ENCODE data around the gene KRT33A.
"Not testable (repeated sequence)": the region's sequence is repeated elsewhere in the genome, so short reads cannot be mapped to it uniquely, and the experiment has no call there.

KRT33A gene

DNA sequence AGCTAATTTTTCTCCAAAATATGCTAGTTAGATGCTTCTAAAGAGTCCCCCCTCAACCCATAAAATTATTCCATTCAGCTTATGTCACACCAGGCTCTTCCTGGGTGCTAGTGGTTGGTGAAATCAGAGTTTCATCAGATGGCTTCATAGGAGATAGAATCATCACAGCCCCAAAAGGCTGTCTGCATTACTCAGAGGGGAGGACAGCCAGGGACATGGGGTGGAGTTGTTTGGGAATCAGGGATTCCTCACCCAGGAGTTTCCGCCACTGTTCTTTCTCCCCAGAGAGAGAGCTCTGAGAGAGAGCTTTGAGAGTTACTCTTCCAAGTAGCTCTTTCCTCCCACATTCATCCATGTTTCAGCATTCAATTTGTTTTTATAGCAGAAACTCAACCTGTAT is 31.8 kb upstream of the KRT33A start:
- H3K4me1 Mint-ChIP-seq (ENCODE audit: low read depth) = no peaks in the 10 kb centered on the region
- DNase-seq (ENCODE audit: low spot score) = no peak
- no peak overlapping the region for H3K4me3 Mint-ChIP-seq
- no peaks in the 10 kb centered on the region for H3K27me3 Mint-ChIP-seq (ENCODE audit: low read depth)
- H3K36me3 Mint-ChIP-seq (ENCODE audit: low read depth) = no peaks in the 10 kb centered on the region
- peaks cover 9% of the 10 kb centered on the region for H3K9me3 Mint-ChIP-seq
- H3K27ac Mint-ChIP-seq = no peak overlapping the region

DNA sequence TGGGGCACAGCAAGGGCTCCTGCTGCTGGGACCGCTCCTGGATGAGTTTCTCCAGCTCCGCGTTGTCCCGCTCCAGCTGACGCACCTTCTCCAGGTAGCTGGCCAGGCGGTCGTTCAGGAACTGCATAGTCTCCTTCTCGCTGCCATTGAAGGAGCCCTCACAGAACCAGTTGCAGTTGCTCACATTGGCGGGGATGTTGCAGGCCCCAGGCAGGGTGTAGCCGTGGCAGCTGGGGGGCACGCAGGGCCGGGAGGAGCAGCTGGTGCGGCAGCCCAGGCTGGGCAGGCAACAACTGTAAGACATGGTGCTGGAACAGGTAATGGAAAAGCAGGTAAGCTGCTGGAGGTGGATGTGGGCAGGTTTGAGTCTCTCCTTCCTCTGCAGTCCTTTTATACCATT is 31.3 kb upstream of the KRT33A start, which contains the start of gene KRT34:
TSS of gene KRT34 (minus strand) at position 364 of the 400 bp plus-strand sequence. CDS start at position 304, 60 bp downstream.
- H3K36me3 Mint-ChIP-seq (ENCODE audit: low read depth); H3K27ac Mint-ChIP-seq; H3K4me1 Mint-ChIP-seq (ENCODE audit: low read depth); H3K4me3 Mint-ChIP-seq; H3K27me3 Mint-ChIP-seq (ENCODE audit: low read depth); H3K9me3 Mint-ChIP-seq; DNase-seq (ENCODE audit: low spot score): not testable (repeated sequence)

DNA sequence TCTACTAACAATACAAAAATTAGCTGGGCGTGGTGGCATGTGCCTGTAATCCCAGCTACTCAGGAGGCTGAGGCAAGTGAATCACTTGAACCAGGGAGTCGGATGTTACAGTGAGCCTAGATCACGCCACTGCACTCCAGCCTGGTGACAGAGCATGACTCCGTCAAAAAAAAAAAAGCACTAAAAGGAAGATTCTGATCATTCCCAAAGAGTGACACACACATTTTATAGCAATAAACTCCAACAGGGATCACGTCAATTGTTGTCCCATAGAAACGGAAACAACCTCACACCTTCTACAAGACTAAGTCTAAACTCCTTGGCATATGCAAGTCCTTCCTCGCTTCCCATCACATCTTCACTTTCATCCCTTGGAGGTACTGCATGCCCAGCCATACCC is 29.5 kb upstream of the KRT33A start:
- not testable (repeated sequence) for H3K36me3 Mint-ChIP-seq (ENCODE audit: low read depth); H3K9me3 Mint-ChIP-seq; H3K27ac Mint-ChIP-seq; H3K27me3 Mint-ChIP-seq (ENCODE audit: low read depth); H3K4me1 Mint-ChIP-seq (ENCODE audit: low read depth); DNase-seq (ENCODE audit: low spot score); H3K4me3 Mint-ChIP-seq

DNA sequence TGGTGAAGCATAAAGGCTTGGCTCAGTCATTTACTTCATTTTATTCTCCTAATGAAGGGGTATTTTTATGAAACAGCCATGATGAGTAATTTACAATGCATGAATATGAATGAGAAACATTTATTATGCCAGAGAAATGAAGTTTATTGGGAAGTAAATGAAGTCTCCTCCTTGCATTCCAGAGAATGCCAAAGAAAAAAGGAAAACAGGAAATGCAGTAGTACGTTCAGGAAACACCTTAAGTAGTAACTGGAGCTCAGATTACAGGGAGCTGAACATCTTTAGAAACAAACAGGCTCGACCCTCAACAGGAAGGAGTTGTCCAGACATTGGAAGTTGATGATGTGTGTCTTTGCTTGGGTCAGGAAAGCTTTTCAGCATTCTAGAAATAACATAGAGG is 26.9 kb upstream of the KRT33A start:
- H3K27ac Mint-ChIP-seq = no peak overlapping the region
- no peaks in the 10 kb centered on the region for H3K36me3 Mint-ChIP-seq (ENCODE audit: low read depth)
- H3K27me3 Mint-ChIP-seq (ENCODE audit: low read depth) = no peaks in the 10 kb centered on the region
- H3K4me1 Mint-ChIP-seq (ENCODE audit: low read depth) = no peaks in the 10 kb centered on the region
- H3K9me3 Mint-ChIP-seq = no peaks in the 10 kb centered on the region
- DNase-seq (ENCODE audit: low spot score) = no peak
- no peak overlapping the region for H3K4me3 Mint-ChIP-seq

DNA sequence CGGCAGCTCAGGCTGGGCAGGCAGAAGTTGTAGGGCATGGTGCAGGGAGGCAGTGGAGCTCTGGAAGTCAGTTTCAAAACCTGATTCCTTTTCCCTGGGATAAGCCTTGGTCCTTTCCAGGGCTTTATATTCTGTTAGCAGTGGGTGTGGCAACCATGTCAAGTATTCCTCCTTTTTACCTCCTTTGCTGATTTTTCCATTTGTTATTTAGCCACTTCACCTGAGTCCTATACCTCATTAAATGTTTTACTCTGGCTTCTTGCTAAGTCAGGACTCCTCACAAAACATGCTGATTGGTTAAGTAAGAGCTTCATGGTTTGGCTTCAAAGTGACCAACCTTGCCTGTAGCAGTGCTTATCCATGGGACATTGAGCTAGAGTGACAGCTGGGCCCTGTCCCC is 19.1 kb upstream of the KRT33A start, which contains the start of gene KRT33B:
TSS of gene KRT33B (minus strand) at position 101 of the 400 bp plus-strand sequence. CDS start at position 38, 63 bp downstream.
- no peaks in the 10 kb centered on the region for H3K36me3 Mint-ChIP-seq (ENCODE audit: low read depth)
- H3K4me3 Mint-ChIP-seq = no peak within 1 kb of the TSS
- no peaks in the 10 kb centered on the region for H3K27me3 Mint-ChIP-seq (ENCODE audit: low read depth)
- no peak for DNase-seq (ENCODE audit: low spot score)
- no peaks in the 10 kb centered on the region for H3K4me1 Mint-ChIP-seq (ENCODE audit: low read depth)
- H3K27ac Mint-ChIP-seq = no peak within 1 kb of the TSS
- H3K9me3 Mint-ChIP-seq = no peaks in the 10 kb centered on the region

DNA sequence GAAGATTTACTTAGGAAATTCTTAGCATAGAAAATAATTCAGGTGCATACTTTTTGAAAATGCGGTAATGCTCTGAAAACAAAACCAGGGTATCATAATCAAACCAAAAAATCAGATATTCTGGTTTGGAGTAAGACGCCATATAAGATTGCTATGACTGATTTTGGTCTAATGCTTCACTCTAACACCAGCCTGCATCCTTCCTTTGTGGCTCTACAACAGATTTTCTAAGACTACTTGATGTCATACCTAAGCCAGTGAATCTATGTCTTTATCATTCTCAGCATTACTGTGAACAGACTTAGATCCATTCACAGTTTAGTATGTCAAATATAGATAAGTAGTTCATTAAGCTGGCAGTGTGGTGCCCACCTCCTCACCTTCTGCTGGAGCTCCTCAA is 18.4 kb upstream of the KRT33A start:
- DNase-seq (ENCODE audit: low spot score) = no peak
- H3K36me3 Mint-ChIP-seq (ENCODE audit: low read depth) = no peaks in the 10 kb centered on the region
- H3K4me1 Mint-ChIP-seq (ENCODE audit: low read depth) = no peaks in the 10 kb centered on the region
- no peak overlapping the region for H3K4me3 Mint-ChIP-seq
- H3K27ac Mint-ChIP-seq = no peak overlapping the region
- no peaks in the 10 kb centered on the region for H3K27me3 Mint-ChIP-seq (ENCODE audit: low read depth)
- H3K9me3 Mint-ChIP-seq = no peaks in the 10 kb centered on the region

DNA sequence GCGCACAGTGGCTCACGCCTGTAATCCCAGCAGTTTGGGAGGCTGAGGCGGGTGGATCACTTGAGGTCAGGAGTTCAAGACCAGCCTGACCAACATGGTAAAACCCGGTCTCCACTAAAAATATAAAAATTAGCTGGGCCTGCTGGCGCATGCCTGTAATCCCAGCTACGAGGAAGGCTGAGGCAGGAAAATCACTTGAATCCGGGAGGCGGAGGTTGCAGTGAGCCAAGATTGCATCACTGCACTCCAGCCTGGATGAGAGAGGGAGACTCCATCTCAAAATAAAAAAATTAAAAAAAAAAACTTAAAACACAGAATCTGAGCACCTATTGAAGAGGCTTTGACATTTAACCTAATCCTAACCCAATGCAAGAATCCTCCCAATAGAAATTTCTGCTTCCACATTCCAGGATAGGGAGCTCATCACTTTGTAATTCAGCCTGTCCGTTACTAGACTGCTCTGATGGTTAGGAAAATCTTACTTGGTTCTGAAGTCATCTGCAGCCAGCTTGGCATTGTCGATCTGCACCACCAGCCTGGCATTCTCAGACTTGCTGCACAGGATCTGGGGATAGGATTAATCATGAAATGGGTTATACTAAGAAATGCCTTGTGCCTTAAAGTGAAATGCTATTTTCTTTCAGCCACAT is 16.9 kb upstream of the KRT33A start:
- Mint-ChIP-seq H3K27ac (no peak overlapping the region), H3K4me1 (ENCODE audit: low read depth) (no peaks in the 10 kb centered on the region), H3K27me3 (ENCODE audit: low read depth) (no peaks in the 10 kb centered on the region), H3K9me3 (no peaks in the 10 kb centered on the region), H3K36me3 (ENCODE audit: low read depth) (no peaks in the 10 kb centered on the region), H3K4me3 (no peak overlapping the region)
- DNase-seq (ENCODE audit: low spot score) = no peak

DNA sequence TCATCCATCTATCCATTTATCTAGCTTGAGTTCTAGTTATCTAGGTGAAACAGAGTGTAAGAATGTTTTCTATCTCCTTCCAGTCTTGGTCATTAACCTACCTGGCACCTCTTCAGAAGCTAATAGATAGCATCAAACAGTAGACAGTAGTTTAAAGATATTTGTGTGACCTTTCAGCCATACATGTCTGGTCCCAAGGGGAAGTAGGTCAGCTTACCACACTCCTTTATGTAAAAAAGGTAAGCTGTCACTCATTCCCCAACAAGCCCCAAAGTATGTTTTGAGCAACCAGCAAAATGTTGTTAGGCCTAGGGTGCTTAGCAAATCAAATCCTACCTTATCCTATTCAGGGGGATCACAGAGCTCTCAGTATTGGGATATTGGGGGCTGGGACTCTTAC is 15.4 kb upstream of the KRT33A start:
- no peak for DNase-seq (ENCODE audit: low spot score)
- no peaks in the 10 kb centered on the region for H3K27me3 Mint-ChIP-seq (ENCODE audit: low read depth)
- no peak overlapping the region for H3K4me3 Mint-ChIP-seq
- H3K27ac Mint-ChIP-seq = no peak overlapping the region
- H3K9me3 Mint-ChIP-seq = no peaks in the 10 kb centered on the region
- no peaks in the 10 kb centered on the region for H3K4me1 Mint-ChIP-seq (ENCODE audit: low read depth)
- no peaks in the 10 kb centered on the region for H3K36me3 Mint-ChIP-seq (ENCODE audit: low read depth)

DNA sequence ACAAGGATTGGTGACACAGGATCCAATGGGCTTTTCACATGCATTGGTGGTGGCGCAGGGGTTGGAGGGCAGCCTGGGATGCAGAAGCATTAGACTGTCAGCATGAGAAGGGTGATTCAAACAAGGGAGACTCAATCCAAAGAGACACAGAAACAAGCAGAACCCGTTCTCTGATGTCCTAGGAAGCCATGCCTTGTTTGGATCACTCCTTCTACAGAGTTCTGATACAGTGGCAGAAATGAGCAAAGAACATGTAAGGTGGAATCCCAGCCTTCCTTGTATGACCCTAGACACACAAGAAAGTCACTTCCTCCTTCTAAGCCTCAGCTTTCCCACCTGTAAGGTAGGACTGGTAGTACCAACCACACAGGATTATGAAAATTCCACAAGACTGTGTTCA is 13.3 kb upstream of the KRT33A start:
- no peaks in the 10 kb centered on the region for H3K36me3 Mint-ChIP-seq (ENCODE audit: low read depth)
- no peak for DNase-seq (ENCODE audit: low spot score)
- no peaks in the 10 kb centered on the region for H3K4me1 Mint-ChIP-seq (ENCODE audit: low read depth)
- no peak overlapping the region for H3K4me3 Mint-ChIP-seq
- no peaks in the 10 kb centered on the region for H3K9me3 Mint-ChIP-seq
- no peak overlapping the region for H3K27ac Mint-ChIP-seq
- no peaks in the 10 kb centered on the region for H3K27me3 Mint-ChIP-seq (ENCODE audit: low read depth)

DNA sequence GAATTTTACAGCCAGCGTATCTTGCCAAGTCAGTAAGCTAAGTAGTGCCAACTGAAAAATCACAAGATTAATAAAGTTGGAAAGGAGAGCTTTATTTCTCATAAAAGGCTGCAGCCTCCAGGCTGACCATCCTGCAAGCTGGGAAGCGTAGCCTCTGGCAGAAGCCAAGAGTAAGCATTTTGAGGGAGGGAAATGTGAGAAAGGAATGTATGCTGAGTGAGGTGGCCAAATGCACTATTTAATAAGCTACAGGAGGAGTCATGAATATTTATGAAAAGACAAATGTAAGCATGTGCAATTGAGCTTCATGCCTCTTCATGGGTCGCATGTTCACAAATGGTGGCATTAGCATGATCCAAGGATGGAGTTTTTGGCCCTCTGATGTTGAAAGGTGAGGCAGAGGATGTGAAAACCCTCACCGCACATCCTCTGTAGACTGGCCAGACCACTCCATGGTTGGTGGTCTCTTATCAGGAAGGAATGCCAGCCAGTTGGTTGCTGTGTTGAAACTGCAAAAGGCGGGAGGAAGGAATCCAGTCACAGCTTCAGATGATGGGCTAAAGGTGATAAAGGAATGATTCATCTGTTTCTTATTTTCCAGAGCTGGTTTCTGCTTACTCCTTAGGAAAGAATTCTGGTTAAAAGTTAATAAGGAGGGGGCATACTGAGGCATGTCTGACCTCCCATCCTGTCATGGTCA is 9.8 kb upstream of the KRT33A start:
- Mint-ChIP-seq H3K4me1 (ENCODE audit: low read depth) (no peaks in the 10 kb centered on the region), H3K27ac (no peak overlapping the region)
- no peak for DNase-seq (ENCODE audit: low spot score)

DNA sequence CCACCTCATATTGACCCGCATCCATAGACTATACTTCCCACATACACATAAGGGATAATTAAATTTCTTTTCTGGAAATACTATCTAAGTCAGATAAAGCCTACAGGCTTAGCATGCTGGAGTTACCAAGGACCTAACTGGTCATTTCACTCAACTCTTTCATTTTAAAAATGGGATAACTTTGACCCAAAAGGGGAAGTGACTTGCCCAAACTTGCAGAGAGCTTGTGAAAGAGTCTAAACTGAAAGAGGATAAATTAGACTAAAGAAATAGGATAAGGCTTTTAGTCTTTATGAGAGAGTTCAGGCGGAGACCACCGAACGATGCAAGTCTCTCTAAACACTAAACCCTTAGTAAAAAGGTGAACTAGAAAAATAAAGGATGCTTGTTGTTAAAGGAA is 3.9 kb upstream of the KRT33A start:
- no peaks in the 10 kb centered on the region for H3K36me3 Mint-ChIP-seq (ENCODE audit: low read depth)
- H3K27ac Mint-ChIP-seq = no peak overlapping the region
- H3K27me3 Mint-ChIP-seq (ENCODE audit: low read depth) = peaks cover 16% of the 10 kb centered on the region
- H3K9me3 Mint-ChIP-seq = no peaks in the 10 kb centered on the region
- no peak overlapping the region for H3K4me3 Mint-ChIP-seq
- peaks cover 3% of the 10 kb centered on the region for H3K4me1 Mint-ChIP-seq (ENCODE audit: low read depth)
- no peak for DNase-seq (ENCODE audit: low spot score)

More for the DNA sequence above, 9.8 kb upstream of the KRT33A start:
- Mint-ChIP-seq H3K27me3 (ENCODE audit: low read depth) (peaks cover 7% of the 10 kb centered on the region), H3K36me3 (ENCODE audit: low read depth) (no peaks in the 10 kb centered on the region), H3K4me3 (no peak overlapping the region), H3K9me3 (no peaks in the 10 kb centered on the region)

DNA sequence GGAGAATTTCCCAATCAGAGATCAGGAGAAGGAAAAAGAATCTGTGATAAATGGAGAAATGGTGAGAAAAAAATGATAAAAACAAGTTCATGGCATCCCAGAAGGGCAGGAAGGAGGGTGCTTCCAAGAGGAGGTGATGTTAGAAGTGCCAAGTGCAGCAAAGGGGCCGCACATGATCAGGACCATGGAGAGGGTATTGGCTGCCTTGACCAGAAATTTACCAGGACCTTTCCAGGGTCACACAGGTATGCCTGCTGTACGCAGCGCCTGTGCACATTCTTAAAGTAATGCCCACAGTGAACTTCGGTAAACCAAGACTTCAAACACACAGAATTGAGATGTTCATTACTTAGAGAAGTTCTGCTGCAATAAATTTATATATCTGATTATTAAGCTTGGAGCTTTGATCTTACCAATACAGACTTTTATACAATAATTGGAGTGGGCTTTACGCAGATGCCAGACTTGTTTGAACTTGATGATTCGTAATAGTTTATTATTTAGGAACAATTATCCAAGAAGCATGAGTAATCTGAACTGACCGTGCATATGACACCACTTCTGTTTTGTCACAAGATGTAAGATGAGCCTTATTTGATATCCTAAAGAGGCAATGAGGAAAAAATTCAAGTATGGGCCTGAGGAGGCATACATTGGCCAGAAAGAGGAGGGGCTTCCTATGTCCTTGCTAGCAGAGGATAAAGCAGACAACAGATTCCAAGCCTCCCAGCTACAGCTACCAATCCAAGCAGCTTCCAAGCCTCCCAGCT is 2.2 kb upstream of the KRT33A start:
- peaks cover 3% of the 10 kb centered on the region for H3K4me1 Mint-ChIP-seq (ENCODE audit: low read depth)
- no peak overlapping the region for H3K4me3 Mint-ChIP-seq
- no peak for DNase-seq (ENCODE audit: low spot score)
- H3K36me3 Mint-ChIP-seq (ENCODE audit: low read depth) = no peaks in the 10 kb centered on the region
- H3K9me3 Mint-ChIP-seq = no peaks in the 10 kb centered on the region
- no peak overlapping the region for H3K27ac Mint-ChIP-seq
- H3K27me3 Mint-ChIP-seq (ENCODE audit: low read depth) = peaks cover 16% of the 10 kb centered on the region

DNA sequence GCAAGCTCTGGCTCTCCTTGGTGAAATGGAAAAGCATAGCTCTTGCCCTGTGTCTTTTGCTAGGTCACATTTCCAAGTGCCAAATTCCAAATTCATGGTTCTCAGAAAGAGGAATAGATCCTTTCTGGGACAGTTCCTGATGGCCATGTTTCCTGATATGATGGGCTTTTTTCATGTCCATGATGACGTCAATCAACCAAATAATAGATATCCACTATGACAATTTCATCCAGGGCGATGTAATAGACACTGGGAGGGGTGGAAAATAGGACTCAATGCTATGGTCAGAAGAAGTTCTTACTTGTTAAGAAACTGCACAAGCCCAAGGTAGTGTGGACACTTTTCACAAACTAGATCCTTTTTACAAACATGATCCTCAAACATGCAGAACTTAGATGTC is 549 bp upstream of the KRT33A start:
- Mint-ChIP-seq H3K36me3 (ENCODE audit: low read depth) (no peaks in the 10 kb centered on the region), H3K9me3 (no peaks in the 10 kb centered on the region), H3K4me3 (no peak overlapping the region), H3K4me1 (ENCODE audit: low read depth) (peaks cover 3% of the 10 kb centered on the region), H3K27me3 (ENCODE audit: low read depth) (peaks cover 10% of the 10 kb centered on the region), H3K27ac (no peak overlapping the region)
- no peak for DNase-seq (ENCODE audit: low spot score)

Data from T-helper 2 cell treated with Interferon-gamma antibody and Interleukin-4, amounts not matched to agents 5 μg/mL and 100 μg/mL, for 36 hours (primary cell).